ENCODE measurements around the gene CPA4.

The CPA4 gene

GRCh38 chr7:130263130-130263529 is 29.8 kb upstream of the CPA4 start:
- FAIRE-seq (no peak), DNase-seq (ENCODE audit: insufficient read length, low spot score) (no peak)
- TF ChIP-seq CTCF (IDR thresholded peaks at IDR 0.05; ENCODE audit: insufficient read depth, missing control alignments) = no peak

- no peak for FAIRE-seq
- TF ChIP-seq CTCF (IDR thresholded peaks at IDR 0.05; ENCODE audit: insufficient read depth, missing control alignments) = no peak
- DNase-seq (ENCODE audit: insufficient read length, low spot score) = no peak
Observed at GRCh38 chr7:130266258-130266960, 26.6 kb upstream of the CPA4 start, which contains the start of gene CPA2. TSS of gene CPA2 (plus strand) at chr7:130266863. CDS start at chr7:130266882, 19 bp downstream.

GRCh38 chr7:130266961-130267321 is 26.0 kb upstream of the CPA4 start:
- no peak for DNase-seq (ENCODE audit: insufficient read length, low spot score)
- no peak for TF ChIP-seq CTCF (IDR thresholded peaks at IDR 0.05; ENCODE audit: insufficient read depth, missing control alignments)
- no peak for FAIRE-seq

- no peak for TF ChIP-seq CTCF (IDR thresholded peaks at IDR 0.05; ENCODE audit: insufficient read depth, missing control alignments)
- no peak for DNase-seq (ENCODE audit: insufficient read length, low spot score)
- FAIRE-seq = no peak
Observed at GRCh38 chr7:130268463-130269317, 24.3 kb upstream of the CPA4 start.

- no peak for TF ChIP-seq CTCF (IDR thresholded peaks at IDR 0.05; ENCODE audit: insufficient read depth, missing control alignments)
- FAIRE-seq = no peak
- DNase-seq (ENCODE audit: insufficient read length, low spot score) = no peak
Observed at GRCh38 chr7:130269318-130269694, 23.7 kb upstream of the CPA4 start.

- TF ChIP-seq CTCF (IDR thresholded peaks at IDR 0.05; ENCODE audit: insufficient read depth, missing control alignments) = no peak
- no peak for DNase-seq (ENCODE audit: insufficient read length, low spot score)
- FAIRE-seq = no peak
Observed at GRCh38 chr7:130270947-130271800, 21.8 kb upstream of the CPA4 start.

Data from D721Med (cell line).